Stimulated activated effector memory CD8-positive, alpha-beta T cell treated with anti-CD3 and anti-CD28 coated beads, Interleukin-12 subunit alpha, Interleukin-12 subunit beta, amount 100 ng/mL, for 72 hours (primary cell): ENCODE data around the gene FEM1B.
A peak's percentile ranks its signal among the peaks of the same experiment; 100 is the strongest.

Experiments
- ATAC-seq: fragments of 150-1000 bp; cut with Tn5 transposase; 2 replicates; pipeline ENCODE4 v1.10.0; 2021
- DNase-seq, 2 donors: peaks; one replicate each; pipeline ENCODE4 v3.0.0; 2021 to 2022; ENCODE audit warnings: low spot score in 2 of 2
- H3K27ac Mint-ChIP-seq: one replicate; pipeline ENCODE4 v1.8.0; 2022; ENCODE audit warnings: mild to moderate bottlenecking, mixed read lengths
- H3K36me3 Mint-ChIP-seq: one replicate; pipeline ENCODE4 v1.8.0; 2022; ENCODE audit warnings: mild to moderate bottlenecking, mixed read lengths
- H3K4me1 Mint-ChIP-seq: one replicate; pipeline ENCODE4 v1.8.0; 2022; ENCODE audit warnings: mixed read lengths
- H3K4me3 Mint-ChIP-seq: one replicate; pipeline ENCODE4 v1.8.0; 2022; ENCODE audit warnings: mild to moderate bottlenecking, mixed read lengths
- H3K9me3 Mint-ChIP-seq: one replicate; pipeline ENCODE4 v1.8.0; 2022; ENCODE audit warnings: mixed read lengths

The FEM1B gene

DNA sequence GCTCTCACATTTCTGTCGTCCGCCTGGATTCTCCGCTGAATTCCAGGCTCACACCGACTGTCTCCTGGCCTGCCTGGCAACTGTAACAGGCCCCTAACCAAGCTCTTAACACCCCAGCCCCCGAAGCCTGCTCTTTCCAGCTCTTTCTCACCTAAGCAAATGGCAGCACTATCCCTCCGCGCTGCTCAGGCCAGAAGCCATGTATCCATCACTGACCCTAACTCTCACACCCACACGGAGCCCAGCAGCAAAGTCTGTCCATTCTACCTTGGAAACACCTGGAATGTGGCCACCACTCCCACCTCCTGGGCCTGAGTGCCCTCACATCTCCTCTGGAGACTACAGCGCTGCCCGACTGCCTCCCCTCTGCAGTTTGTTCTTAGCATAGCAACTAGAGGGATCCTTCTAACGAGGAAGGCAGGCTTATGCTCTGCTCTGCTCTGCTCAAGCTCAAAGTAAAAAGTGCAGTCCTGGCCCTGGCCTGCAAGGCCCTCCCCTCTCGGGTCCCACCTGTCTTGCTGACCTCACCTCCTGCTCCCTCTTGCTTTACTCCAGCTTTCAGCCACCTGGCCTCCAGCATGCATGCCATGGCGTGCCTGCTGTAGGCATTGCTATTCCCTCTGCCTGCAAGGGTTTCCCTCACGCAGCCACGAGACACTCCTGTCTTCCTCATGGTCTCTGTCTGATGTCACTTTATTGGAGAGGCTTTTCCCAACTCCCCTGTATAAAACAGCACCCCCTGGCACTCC is 27.2 kb downstream of the FEM1B start:
- ATAC-seq (no peak), DNase-seq (no peak)
- Mint-ChIP-seq H3K36me3 (peaks cover 5% of the 10 kb centered on the region), H3K27ac (peak overlapping the region; percentile 13), H3K9me3 (no peaks in the 10 kb centered on the region), H3K4me1 (peaks cover 10% of the 10 kb centered on the region), H3K4me3 (no peak overlapping the region)

DNA sequence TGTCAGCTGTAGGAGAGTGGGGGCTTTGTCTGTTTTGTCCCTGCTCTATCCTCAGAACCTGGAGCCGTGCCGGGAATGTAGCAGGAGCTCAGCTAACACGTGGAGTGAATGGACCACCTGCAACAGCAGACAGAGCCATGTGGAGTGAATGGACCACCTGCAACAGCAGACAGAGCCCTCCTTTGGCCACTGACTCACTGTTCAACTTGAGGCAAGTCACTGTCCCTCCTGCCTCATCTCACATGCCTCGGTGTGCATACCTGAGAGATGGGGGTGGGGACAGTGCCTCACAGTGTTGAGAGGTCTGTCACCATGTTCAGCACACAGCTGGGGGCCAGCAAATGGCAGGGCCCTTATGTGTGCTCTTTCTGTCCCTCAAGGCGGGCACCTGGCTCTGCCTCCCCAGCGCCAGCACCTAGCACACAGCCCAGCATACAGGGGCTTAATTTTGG is 27.9 kb downstream of the FEM1B start:
- no peaks in the 10 kb centered on the region for H3K9me3 Mint-ChIP-seq
- H3K27ac Mint-ChIP-seq: no peak overlapping the region
- no peak for ATAC-seq
- H3K36me3 Mint-ChIP-seq: peaks cover 5% of the 10 kb centered on the region
- peaks cover 10% of the 10 kb centered on the region for H3K4me1 Mint-ChIP-seq
- no peak for DNase-seq
- H3K4me3 Mint-ChIP-seq: no peak overlapping the region

DNA sequence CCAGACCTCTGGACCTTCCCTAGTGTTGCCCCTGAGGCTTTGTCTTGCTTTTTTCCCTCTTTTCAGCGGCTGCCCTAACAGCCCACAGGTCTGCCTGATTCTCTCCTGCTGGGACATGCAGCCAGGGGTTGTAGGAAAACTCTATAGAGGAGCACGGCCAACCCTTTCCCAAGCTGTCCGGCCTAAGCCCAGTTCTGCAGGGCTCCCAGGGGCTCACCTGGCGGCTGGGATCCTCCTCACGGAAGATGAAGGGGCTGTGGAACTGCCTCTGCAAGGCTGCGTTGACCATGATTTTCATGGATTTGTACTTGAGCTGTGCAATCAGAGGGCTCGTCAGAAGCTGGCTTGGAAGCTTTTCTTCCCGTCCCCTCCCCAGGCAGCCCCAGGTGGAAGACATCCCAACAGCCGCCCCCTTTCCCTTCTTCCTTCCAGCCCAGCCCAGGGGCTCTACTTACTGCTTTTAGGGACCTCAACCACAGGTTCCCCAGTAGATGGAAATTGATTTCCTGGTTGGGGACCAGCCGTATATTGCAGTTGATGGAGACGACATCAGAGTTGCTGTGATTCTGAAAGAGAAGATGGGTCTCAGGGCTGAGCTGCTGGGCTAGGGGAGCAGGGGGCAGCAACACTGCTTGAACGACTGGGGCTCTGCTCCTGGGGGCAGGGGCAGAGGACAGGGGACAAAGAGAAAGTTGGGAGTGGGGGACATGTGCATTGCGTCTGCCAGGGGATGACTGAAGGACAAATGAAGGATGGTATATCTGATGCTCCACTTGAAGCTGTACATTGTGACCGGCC is 29.8 kb downstream of the FEM1B start:
- Mint-ChIP-seq H3K27ac (no peak overlapping the region), H3K4me1 (peaks cover 10% of the 10 kb centered on the region), H3K36me3 (no peaks in the 10 kb centered on the region), H3K4me3 (peak overlapping the region; percentile 45), H3K9me3 (no peaks in the 10 kb centered on the region)
- ATAC-seq (no peak), DNase-seq (no peak)

DNA sequence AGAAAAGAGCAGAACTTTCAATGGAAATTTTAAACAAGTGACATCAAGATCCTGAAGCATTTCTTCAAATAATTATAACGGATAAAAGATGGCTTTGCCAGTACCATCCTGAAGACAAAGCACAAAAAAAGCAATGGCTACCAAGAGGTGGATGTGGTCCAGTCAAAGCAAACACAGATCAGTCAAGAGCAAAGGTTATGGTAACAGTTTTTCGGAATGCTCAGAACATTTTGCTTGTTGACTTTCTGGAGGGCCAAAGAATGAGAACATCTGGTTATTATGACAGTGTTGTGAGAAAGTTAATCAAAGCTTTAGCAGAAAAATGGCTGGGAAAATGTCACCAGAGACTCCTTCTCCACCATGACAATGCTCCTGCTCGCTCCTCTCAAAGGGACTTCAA is 31.5 kb downstream of the FEM1B start:
- H3K4me3 Mint-ChIP-seq: no peak overlapping the region
- peaks cover 10% of the 10 kb centered on the region for H3K4me1 Mint-ChIP-seq
- ATAC-seq (no peak), DNase-seq (no peak)
- no peaks in the 10 kb centered on the region for H3K9me3 Mint-ChIP-seq
- H3K27ac Mint-ChIP-seq: no peak overlapping the region
- H3K36me3 Mint-ChIP-seq: no peaks in the 10 kb centered on the region

DNA sequence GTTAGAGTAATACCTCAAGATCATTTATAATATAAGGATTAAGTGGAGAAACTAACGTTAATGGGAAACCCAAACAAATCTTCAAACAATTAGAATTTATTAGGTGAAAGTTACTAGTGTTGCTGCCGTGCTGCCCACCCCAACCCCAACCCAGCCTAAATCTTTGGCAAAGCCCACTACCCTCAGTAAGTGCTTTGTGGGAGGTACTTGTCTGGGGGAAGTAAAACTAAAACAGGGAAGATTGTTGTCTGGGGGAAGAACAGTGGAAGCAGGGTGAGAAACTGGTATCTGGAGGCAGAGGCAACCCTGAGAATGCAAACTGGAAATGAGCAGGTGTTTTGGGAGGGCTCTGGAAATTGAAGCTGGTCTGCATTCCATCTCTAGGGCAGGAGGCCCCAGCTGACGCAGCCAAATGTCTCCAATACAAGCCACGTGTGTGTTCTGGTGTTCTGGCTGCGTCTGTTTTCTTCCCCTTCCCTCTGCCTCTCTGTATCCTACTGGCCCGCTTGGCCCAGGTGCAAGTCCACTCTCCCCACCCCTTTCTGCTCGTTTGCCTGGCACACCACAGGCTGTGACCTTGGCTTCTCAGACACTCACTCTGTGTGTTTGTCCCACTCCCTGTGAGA is 32.7 kb downstream of the FEM1B start:
- Mint-ChIP-seq H3K36me3 (no peaks in the 10 kb centered on the region), H3K4me1 (peaks cover 10% of the 10 kb centered on the region), H3K27ac (no peak overlapping the region), H3K9me3 (no peaks in the 10 kb centered on the region), H3K4me3 (no peak overlapping the region)
- ATAC-seq (no peak), DNase-seq (no peak)

DNA sequence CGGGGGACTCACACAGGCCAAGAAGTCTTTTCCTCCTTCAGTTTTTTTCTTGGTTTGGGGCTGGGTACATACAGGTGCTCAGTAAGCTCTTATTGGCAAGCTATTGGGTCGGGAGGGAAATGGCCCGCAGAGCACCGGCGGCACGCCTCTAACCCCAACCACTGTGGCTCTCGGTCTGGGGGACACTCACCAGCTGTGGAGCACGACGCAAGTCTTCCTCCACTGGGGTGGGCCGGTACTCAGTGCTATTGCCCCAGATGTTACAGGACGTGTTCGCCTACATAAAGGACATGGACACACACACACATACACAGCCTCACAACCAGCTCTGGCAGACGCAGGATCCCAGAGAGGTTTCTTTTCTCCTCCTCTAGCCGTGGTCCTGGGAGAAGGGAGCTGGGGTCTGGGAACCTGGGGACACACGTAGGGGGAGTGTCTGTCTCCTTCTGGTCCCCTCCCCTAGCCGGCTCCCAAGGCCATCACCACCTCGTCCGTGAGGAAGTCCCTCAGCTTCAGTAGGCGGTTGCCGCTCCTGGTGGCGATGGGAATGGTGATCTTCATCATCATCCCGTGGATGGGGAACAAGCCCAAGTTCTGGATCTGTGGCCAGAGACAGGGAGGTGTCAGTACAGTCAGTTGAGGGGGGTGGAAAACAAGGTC is 33.4 kb downstream of the FEM1B start:
- Mint-ChIP-seq H3K27ac (no peak overlapping the region), H3K4me3 (no peak overlapping the region), H3K36me3 (no peaks in the 10 kb centered on the region), H3K9me3 (no peaks in the 10 kb centered on the region), H3K4me1 (peaks cover 10% of the 10 kb centered on the region)
- DNase-seq (no peak), ATAC-seq (no peak)

DNA sequence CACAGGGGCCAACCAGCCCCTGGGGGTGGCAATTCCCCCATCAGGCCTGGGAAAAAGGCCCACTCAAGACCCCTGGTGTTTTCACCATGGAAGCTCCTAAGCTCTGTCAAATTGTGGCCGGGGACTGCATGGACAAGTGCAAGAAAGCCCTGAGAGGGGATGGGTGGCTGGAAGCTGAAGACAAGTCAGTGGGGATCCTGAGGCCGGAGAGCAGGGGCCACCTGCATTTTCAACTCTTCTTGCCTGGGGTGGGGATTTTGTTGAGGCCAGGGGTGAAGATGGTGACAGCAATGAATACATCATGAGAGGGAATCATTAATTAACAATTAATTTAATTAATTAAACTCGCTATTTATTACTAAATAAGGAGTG is 33.9 kb downstream of the FEM1B start:
- peaks cover 6% of the 10 kb centered on the region for H3K4me1 Mint-ChIP-seq
- no peaks in the 10 kb centered on the region for H3K36me3 Mint-ChIP-seq
- no peak overlapping the region for H3K27ac Mint-ChIP-seq
- no peak overlapping the region for H3K4me3 Mint-ChIP-seq
- ATAC-seq (no peak), DNase-seq (no peak)
- H3K9me3 Mint-ChIP-seq: no peaks in the 10 kb centered on the region

DNA sequence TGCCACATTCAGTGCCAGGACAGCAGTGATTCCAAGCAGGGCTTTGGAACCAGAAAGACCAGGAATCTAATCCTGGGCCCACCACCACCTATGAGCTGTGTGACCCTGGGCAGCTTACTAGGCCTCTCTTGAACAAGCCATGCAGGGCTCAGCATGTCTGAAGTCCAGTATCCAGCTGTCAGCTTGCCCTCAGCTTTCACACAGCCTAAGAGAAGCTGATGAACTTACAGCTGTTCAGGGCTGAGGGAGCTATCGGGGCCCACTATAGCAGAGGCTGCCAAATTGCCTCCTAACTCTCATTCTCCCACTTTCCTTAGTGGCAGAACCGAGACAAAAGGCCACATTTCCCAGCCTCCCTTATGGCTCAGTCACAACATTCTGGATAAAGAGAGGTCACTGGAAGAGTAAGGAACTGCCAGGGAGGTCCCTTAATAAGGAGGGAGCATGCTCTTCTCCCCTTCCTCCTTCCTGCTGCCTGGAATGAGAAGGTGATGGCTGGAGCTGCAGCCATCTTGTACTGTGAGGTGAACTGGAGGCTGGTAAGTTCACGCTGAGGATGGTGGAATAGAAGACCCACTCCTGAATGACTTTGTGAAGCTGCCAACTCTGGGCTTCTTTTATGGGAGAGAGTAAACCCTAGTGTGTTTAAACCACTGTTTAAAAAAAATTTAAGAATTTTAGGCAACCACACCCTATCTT is 34.5 kb downstream of the FEM1B start:
- no peak for DNase-seq
- no peak for ATAC-seq
- Mint-ChIP-seq H3K4me1 (peaks cover under 1% of the 10 kb centered on the region), H3K4me3 (no peak overlapping the region), H3K9me3 (no peaks in the 10 kb centered on the region), H3K36me3 (no peaks in the 10 kb centered on the region), H3K27ac (no peak overlapping the region)

DNA sequence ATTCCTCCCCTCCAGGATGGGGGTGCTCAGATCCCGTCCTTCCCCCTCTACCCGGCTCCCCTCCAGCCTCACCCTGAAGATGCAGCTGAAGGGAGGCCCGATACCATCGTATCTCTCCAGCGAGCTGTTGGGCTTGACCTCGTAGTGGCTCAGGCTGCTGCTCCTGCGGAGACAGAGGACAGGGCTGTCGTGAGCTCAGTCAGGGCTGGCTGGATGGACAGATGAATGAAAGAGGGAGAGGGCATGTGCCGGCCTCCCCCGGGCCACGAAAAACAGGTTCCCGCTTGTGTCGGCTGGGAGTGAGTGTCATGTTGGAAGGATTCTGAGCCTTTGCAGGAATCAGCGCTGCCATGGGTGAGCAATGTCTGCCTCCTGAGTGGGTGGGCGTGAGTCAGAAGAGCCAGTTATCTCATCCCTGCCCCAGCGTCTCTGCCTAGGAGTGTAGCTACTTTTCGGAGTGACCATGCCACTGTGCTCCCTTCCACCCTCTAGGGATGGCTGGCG is 35.2 kb downstream of the FEM1B start:
- H3K9me3 Mint-ChIP-seq: no peaks in the 10 kb centered on the region
- no peaks in the 10 kb centered on the region for H3K4me1 Mint-ChIP-seq
- DNase-seq: no peak
- no peak for ATAC-seq
- no peak overlapping the region for H3K27ac Mint-ChIP-seq
- H3K36me3 Mint-ChIP-seq: no peaks in the 10 kb centered on the region
- no peak overlapping the region for H3K4me3 Mint-ChIP-seq

DNA sequence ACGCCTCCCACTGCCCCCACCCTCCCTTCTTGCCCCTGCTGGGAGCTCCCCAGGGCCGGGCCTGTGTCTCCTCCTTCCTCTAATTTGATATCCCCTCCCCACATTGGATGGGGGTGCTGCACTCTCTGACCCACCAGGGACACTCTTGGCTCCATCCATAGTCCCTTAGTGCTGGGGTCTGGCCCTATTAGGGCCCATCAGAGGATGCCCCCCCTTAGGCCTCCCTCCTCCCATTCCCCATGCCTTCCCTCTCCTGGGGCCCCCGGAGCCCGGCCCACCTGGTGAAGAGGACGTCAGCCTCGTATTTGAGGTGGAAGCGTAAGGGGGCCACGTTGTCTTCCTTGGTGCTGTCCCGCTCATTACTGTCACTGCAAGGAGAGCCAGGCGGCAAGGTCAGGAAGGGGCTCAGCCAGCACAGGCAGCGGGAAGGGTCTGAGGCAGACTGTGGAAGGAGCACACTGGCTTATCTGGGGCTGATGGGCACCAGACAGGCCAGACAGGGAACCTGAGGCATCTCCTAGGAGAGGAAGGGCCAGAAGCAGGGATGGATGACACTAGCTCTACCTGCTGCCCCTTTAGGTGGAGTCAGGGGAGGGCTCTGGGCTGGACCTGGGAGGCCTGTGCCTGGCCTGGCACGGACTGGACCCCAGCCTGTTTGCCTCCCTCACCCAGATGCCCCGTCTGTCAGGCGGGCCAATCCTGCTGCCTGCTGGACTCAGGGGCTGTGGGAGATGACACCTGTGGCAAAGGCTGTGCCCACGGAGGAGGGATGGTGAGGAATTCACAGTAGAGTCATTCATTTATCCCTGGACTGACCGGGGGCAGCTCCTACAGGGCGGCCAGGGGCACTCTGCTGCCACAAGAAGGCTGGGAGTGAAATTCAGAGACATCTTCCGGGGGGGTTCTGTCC is 36.2 kb downstream of the FEM1B start:
- Mint-ChIP-seq H3K27ac (no peak overlapping the region), H3K36me3 (no peaks in the 10 kb centered on the region), H3K4me3 (no peak overlapping the region), H3K9me3 (no peaks in the 10 kb centered on the region), H3K4me1 (no peaks in the 10 kb centered on the region)
- ATAC-seq (no peak), DNase-seq (no peak)

DNA sequence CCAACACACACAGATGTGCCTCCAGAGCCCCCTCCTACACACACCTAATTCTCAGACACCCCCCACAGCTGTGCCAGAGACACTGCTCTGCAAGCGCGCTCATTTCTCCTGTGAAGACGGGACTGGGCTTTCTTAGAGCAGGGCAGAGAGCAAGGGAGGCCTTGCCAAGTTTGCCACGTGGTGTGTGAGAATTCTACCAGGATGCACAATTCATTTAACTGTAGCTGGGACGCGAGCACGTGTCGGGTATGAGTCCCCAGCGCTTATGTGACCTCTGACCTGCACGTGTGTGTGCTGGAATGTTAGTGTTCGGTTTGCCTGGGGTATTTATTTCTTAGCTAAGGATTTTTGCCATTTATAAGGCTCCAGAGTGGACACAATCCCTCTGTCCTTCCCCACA is 37.0 kb downstream of the FEM1B start:
- no peak for DNase-seq

DNA sequence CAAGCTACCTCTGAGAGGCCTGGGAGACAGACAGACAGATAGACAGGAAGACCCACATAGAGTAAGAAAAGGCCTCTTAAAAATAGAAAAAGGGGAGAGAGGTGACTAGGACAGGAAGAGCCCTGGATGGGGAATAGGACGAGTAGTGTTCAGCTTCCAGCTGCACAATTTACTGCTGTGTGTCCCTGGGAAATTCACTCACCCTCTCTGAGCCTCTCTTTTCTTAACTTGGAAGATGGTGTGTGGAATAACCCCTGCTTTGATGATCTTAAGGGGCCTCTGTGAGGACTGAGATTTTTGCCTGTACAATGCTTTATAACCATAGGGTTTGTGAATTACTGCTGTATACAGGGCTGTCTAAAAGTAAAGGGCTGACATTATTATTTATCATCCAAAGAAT is 37.5 kb downstream of the FEM1B start:
- DNase-seq: no peak
- no peaks in the 10 kb centered on the region for H3K4me1 Mint-ChIP-seq
- H3K36me3 Mint-ChIP-seq: no peaks in the 10 kb centered on the region
- no peak overlapping the region for H3K27ac Mint-ChIP-seq
- no peak overlapping the region for H3K4me3 Mint-ChIP-seq
- H3K9me3 Mint-ChIP-seq: no peaks in the 10 kb centered on the region
- no peak for ATAC-seq

More for the DNA sequence above, 37.0 kb downstream of the FEM1B start:
- ATAC-seq: no peak
- H3K27ac Mint-ChIP-seq: no peak overlapping the region
- no peaks in the 10 kb centered on the region for H3K36me3 Mint-ChIP-seq
- H3K4me3 Mint-ChIP-seq: no peak overlapping the region
- H3K4me1 Mint-ChIP-seq: no peaks in the 10 kb centered on the region
- H3K9me3 Mint-ChIP-seq: no peaks in the 10 kb centered on the region

DNA sequence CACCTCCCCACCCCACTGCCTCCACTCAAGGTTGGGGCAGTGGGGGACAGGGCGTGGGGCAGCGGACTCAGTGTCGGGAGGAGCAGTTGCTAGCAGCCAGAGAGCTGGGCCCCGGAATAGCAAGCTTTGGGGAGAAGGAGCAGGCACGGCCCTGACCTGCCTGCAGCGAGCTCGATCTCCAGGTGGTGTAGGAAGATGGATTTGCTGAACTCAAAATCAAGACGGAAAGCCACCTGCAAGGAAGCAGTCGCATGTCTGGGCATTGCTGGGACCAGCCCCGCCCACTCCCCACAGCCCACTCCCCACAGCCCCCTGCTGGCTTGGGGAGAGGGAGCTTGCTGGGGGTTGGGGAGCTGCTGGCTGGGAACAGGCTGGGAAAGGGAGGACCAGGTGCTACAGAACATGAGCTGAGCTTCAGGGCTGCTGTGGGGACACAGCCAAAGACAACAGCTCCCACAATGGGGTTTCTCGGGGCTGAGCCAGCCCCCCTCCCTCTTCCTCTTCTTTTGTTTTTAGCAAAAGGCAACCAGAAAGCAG is 38.0 kb downstream of the FEM1B start:
- Mint-ChIP-seq H3K9me3 (no peaks in the 10 kb centered on the region), H3K36me3 (no peaks in the 10 kb centered on the region), H3K4me3 (no peak overlapping the region), H3K4me1 (no peaks in the 10 kb centered on the region), H3K27ac (no peak overlapping the region)
- DNase-seq (no peak), ATAC-seq (no peak)
